ENCODE measurements around the gene SERPINA3.

SERPINA3 gene

DNA sequence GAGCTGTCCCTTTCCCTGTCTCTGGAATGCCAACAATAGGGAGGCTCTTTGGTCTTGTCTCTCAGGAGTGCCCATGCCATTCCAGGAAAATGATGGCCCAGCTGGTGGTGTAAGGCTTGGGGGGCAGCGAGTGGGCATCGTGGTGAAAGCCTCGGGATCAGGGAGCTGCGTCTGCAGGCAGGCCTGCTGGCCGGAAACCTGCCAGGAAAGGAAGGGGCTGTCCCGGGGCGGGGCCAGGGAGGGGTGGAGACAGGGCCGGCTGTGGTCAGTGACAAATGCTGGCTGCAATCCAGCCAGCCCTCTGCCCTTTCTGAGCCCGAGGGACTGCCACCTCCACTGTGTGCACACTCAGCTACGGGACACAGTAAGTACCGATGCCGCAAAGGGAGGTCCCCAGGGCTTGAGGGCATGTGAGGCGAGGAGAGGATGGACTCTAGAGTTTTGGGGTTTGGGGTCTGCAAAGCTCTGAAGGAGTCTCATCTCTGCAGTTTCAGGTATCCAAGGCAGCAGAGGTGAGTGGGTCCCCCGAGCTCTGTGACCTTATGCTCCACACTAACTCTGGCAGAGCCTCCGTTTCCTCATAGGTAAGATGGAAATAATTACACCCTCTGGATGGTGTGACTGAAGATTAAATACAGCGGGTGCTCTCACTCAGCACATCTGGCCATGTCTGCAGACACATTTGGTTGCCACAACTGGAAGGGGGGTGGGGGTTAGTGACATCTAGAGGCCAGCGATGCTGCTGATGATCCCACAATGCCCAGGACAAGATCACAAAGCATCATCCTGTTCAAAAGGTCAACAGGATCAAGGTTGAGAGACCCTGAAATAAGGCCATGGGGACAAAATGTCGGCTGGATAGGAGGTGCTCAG lies 30.8 kb upstream of the SERPINA3 start, which contains the start of gene SERPINA5:
SERPINA5 (plus strand) TSS at position 300 of the 873 bp plus-strand sequence. CDS start 5,937 bp downstream, outside the sequence.
- TF ChIP-seq, protein P1, sequence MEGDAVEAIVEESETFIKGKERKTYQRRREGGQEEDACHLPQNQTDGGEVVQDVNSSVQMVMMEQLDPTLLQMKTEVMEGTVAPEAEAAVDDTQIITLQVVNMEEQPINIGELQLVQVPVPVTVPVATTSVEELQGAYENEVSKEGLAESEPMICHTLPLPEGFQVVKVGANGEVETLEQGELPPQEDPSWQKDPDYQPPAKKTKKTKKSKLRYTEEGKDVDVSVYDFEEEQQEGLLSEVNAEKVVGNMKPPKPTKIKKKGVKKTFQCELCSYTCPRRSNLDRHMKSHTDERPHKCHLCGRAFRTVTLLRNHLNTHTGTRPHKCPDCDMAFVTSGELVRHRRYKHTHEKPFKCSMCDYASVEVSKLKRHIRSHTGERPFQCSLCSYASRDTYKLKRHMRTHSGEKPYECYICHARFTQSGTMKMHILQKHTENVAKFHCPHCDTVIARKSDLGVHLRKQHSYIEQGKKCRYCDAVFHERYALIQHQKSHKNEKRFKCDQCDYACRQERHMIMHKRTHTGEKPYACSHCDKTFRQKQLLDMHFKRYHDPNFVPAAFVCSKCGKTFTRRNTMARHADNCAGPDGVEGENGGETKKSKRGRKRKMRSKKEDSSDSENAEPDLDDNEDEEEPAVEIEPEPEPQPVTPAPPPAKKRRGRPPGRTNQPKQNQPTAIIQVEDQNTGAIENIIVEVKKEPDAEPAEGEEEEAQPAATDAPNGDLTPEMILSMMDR (IDR thresholded peaks at IDR 0.05; ENCODE audit: low read depth, low read length, missing control alignments): no peak
- in situ Hi-C loops (cut with HindIII; ENCODE audit: low pct_ligation_motif_present, low sequenced_read_pairs): no loop called here
- Histone ChIP-seq H3K36me3 (replicated peaks) (no peaks in the 10 kb centered on the region), H3K27ac (no peak within 1 kb of the TSS), H3K4me3 (ENCODE audit: low read depth, low read length) (no peak within 1 kb of the TSS), H3K27me3 (replicated peaks) (no peaks in the 10 kb centered on the region)
- peak; percentile 62 for DNase-seq

DNA sequence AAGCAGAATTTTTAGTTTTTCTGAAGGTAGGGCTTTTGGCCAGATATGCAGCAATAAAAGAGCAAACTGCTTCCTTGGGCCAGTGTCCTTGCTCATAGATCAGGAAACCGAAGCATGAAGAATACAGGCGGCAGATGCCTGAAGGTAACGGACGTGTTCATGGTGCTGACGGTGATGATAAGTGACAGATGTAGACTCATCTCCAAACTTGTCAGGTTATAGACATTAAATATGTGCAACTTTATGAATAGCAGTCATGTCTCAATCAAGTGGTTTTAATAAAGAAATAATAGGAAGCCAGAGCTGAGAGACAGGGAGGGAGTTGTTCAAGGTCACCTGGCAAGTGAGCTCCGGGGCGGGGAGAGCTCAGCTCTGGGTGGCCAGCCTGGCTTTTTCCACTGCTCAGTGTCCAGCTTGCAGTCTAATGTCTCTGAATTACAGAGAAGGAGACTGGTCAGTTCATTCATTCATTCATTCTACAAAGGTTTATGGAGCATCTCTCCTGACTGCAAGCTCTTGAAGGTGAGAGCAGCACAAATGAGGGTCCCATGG lies 29.9 kb upstream of the SERPINA3 start:
- DNase-seq: no peak
- TF ChIP-seq, protein P1 (IDR thresholded peaks at IDR 0.05; ENCODE audit: low read depth, low read length, missing control alignments): no peak
- no peak overlapping the region for H3K4me3 ChIP-seq (ENCODE audit: low read depth, low read length)
- no peak overlapping the region for H3K27ac ChIP-seq
- in situ Hi-C loops (cut with HindIII; ENCODE audit: low pct_ligation_motif_present, low sequenced_read_pairs): no loop called here
- H3K36me3 ChIP-seq (replicated peaks): no peaks in the 10 kb centered on the region
- no peaks in the 10 kb centered on the region for H3K27me3 ChIP-seq (replicated peaks)

DNA sequence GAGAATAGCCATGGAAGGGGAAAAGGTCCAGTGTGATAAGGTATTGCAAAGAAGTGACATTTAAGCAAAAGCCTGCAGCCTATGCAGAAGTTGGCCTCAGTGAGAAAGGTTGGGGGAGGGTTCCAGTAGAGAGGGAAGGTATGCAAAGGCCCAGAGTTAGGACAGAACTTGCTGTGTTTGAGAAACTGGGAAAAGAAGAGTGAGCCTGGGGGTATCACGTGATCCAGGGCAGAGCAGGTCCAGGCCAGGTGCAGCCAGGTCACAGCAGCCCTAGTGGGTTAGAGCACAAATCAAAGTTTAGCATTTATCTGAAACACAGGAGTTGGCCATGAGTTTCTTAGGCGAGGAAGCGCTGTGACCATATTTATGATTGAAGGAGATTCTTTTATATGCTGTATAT lies 29.3 kb upstream of the SERPINA3 start:
- TF ChIP-seq, protein P1 (IDR thresholded peaks at IDR 0.05; ENCODE audit: low read depth, low read length, missing control alignments): no peak
- Histone ChIP-seq H3K27me3 (replicated peaks) (no peaks in the 10 kb centered on the region), H3K36me3 (replicated peaks) (no peaks in the 10 kb centered on the region), H3K4me3 (ENCODE audit: low read depth, low read length) (no peak overlapping the region), H3K27ac (no peak overlapping the region)
- no peak for DNase-seq
- in situ Hi-C loops (cut with HindIII; ENCODE audit: low pct_ligation_motif_present, low sequenced_read_pairs): no loop called here

DNA sequence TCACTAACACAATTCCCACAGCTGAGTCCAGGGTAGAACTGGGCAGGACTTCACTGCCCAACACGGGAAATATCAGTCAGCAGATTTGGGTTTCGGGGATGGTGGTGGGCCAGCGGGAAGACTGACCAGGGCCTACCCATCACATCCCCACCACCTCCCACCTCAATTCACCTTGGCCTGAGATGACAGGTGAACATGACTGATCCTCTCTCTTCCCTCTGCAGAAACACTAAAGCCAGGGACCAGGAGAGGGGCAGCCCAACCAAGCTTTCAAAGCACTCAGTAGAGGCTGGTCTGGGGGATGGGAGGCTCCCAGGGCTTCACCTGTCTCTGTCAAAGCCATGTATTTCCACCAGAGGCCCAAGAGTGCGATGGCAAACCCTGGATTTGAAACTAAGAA lies 28.6 kb upstream of the SERPINA3 start:
- TF ChIP-seq, protein P1 (IDR thresholded peaks at IDR 0.05; ENCODE audit: low read depth, low read length, missing control alignments): no peak
- H3K27me3 ChIP-seq (replicated peaks): no peaks in the 10 kb centered on the region
- no peak overlapping the region for H3K27ac ChIP-seq
- H3K36me3 ChIP-seq (replicated peaks): no peaks in the 10 kb centered on the region
- in situ Hi-C loops (cut with HindIII; ENCODE audit: low pct_ligation_motif_present, low sequenced_read_pairs): no loop called here
- DNase-seq: no peak
- no peak overlapping the region for H3K4me3 ChIP-seq (ENCODE audit: low read depth, low read length)

DNA sequence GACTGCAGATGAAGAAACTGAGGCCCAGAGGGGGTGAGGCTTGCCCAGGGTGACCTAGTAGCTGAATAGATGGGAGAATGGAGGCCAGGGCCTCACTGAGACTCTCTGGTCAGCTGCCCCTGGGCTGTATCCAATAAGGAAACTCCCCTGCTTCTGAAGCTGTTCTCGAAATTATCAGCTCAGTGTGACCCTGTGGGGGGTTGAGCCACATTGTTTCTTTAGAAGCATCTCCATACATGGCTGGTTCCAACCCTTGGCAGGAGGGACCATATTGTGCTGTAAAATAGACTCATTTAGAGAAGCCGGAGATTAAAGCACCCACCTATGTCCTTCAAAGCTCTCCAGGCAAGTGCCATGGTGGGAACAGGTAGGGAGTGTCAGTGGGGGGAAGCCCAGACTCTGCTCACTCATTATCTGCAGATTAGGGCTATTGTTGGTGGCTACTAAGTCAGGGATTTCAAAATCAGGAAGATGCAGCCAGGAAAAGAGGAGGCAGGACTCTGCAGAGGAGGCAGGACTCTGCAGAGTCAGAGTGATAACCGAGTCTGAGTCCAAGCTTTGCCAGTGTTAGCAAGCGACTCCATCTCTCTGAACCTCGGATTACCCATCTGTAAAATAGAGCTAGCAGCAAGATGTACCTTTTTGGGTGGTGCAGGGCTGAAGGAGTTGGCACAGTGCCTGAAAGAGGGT lies 27.5 kb upstream of the SERPINA3 start:
- Histone ChIP-seq H3K4me3 (ENCODE audit: low read depth, low read length) (no peak overlapping the region), H3K27ac (no peak overlapping the region), H3K27me3 (replicated peaks) (no peaks in the 10 kb centered on the region), H3K36me3 (replicated peaks) (no peaks in the 10 kb centered on the region)
- no peak for DNase-seq
- TF ChIP-seq, protein P1 (IDR thresholded peaks at IDR 0.05; ENCODE audit: low read depth, low read length, missing control alignments): no peak
- in situ Hi-C loops (cut with HindIII; ENCODE audit: low pct_ligation_motif_present, low sequenced_read_pairs): no loop called here
